GM18520 (cell line): ENCODE results near the gene C9orf78.

Source experiments
- ATAC-seq: cut with Tn5 transposase; IDR thresholded peaks from one replicate; pipeline ENCODE4 v1.9.1; 2021; ENCODE audit not compliant: unreplicated experiment

Gene C9orf78

DNA sequence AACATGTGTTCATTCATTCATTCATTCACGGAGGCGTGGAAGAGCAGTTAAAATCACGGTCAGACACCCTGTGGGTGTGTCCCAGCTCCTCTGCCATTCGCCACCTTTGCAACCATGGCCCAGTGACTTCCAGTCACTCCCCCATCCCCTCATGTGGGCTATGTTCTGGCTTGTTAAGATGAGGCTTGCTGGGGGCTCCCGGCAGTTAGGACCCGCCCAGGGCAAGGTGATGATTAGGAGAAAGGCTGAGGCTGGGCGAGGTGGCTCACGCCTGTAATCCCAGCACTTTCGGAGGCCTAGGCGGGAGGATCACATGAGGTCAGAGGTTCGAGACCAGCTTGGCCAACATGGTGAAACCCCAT lies 57.3 kb downstream of the C9orf78 start:
- ATAC-seq: no peak
